PC-3 (cell line): Measurements from ENCODE around the gene LIN37. TPM values are rescaled to one million over a fixed set of nuclear protein-coding genes. Genes with fewer than 3 reads are reported as not detected.

Experiments
- ATAC-seq: fragments of 200-7000 bp; cut with Tn5 transposase; 2 replicates; pipeline ENCODE4 v1.9.1; 2020; ENCODE audit warnings: mild to moderate bottlenecking, moderate library complexity
- BruUV-seq: library from RNA; stranded (reverse); fragments of 400-500 nt; replicated peaks from 2 replicates; lab custom pipeline; 2021; lab: Mats Ljungman, UMichigan
- CTCF ChIA-PET: fragments of 300-600 bp; sonication (Branson Sonifier 250); formaldehyde crosslinking; loops from one replicate; lab custom pipeline; 2022; ENCODE audit warnings: antibody characterized with exemption; lab: Charles Lee
- POLR2A ChIA-PET: fragments of 300-600 bp; sonication (Branson Sonifier 250); formaldehyde crosslinking; loops from one replicate; lab custom pipeline; 2022; ENCODE audit warnings: antibody characterized with exemption; ENCODE audit not compliant: unreplicated experiment; lab: Charles Lee
- DNase-seq: peaks from one replicate; pipeline ENCODE4 v3.0.0-alpha.2; 2015
- H2AFZ ChIP-seq: fragments of 300-600 bp; sonication (generic); 2 replicates; pipeline ENCODE4 v1.6.0; 2016; ENCODE audit warnings: antibody characterized with exemption, low read length
- H3F3A ChIP-seq: fragments of 300-600 bp; sonication (generic); one replicate; pipeline ENCODE4 v1.6.0; 2017; ENCODE audit warnings: antibody characterized with exemption, low read length, control low read depth, mild to moderate bottlenecking; ENCODE audit not compliant: unreplicated experiment
- H3K27ac ChIP-seq: fragments of 300-600 bp; sonication (generic); 2 replicates; pipeline ENCODE4 v1.5.1; 2016; ENCODE audit warnings: mild to moderate bottlenecking, low read length
- H3K27me3 ChIP-seq: fragments of 300-600 bp; sonication (generic); 2 replicates; pipeline ENCODE4 v1.6.1; 2016; ENCODE audit warnings: low read length, mixed read lengths
- H3K36me3 ChIP-seq: fragments of 300-600 bp; sonication (generic); 2 replicates; pipeline ENCODE4 v1.6.1; 2016; ENCODE audit warnings: low read depth, mixed run types, low read length, mixed read lengths
- H3K4me1 ChIP-seq: fragments of 300-600 bp; sonication (generic); 2 replicates; pipeline ENCODE4 v1.5.1; 2016; ENCODE audit warnings: low read length; ENCODE audit not compliant: insufficient read depth
- H3K4me2 ChIP-seq: fragments of 300-600 bp; sonication (generic); 2 replicates; pipeline ENCODE4 v1.6.0; 2016; ENCODE audit warnings: low read length
- H3K4me3 ChIP-seq: fragments of 300-600 bp; sonication (generic); 2 replicates; pipeline ENCODE4 v1.5.1; 2016; ENCODE audit warnings: mild to moderate bottlenecking, low read length, mixed read lengths
- H3K79me2 ChIP-seq: fragments of 300-600 bp; sonication (generic); 2 replicates; pipeline ENCODE4 v1.6.1; 2017; ENCODE audit warnings: low read length, mixed read lengths
- H3K9ac ChIP-seq: fragments of 300-600 bp; sonication (generic); 2 replicates; pipeline ENCODE4 v1.6.0; 2016; ENCODE audit warnings: mild to moderate bottlenecking, low read length
- H3K9me2 ChIP-seq: fragments of 300-600 bp; sonication (generic); replicated peaks from 2 replicates; pipeline ENCODE4 v1.6.1; 2016; ENCODE audit warnings: mixed run types, low read length, mixed read lengths
- H3K9me3 ChIP-seq: fragments of 300-600 bp; sonication (generic); 2 replicates; pipeline ENCODE4 v1.6.1; 2016; ENCODE audit warnings: low read length, mixed read lengths
- H4K20me1 ChIP-seq: fragments of 300-600 bp; sonication (generic); 2 replicates; pipeline ENCODE4 v1.6.1; 2016; ENCODE audit warnings: low read length, mixed read lengths
- EZH2 ChIP-seq: fragments of 300-600 bp; sonication (generic); IDR thresholded peaks from one replicate; pipeline ENCODE4 v1.6.1; 2017; ENCODE audit warnings: antibody characterized with exemption, mild to moderate bottlenecking, low read length; ENCODE audit not compliant: unreplicated experiment
- EZH2phosphoT487 ChIP-seq: fragments of 300-600 bp; sonication (generic); IDR thresholded peaks from 2 replicates; pipeline ENCODE4 v1.6.1; 2018; ENCODE audit warnings: mild to moderate bottlenecking, antibody characterized with exemption, low read length, borderline replicate concordance
- intact Hi-C: fragments of 100-400 bp; cut with micrococcal nuclease; formaldehyde crosslinking; loops from 2 replicates; pipeline ENCODE4 v1.9.0; 2023
- total RNA-seq: library from RNA; depleted of rRNA; stranded (reverse); fragments of >200 nt; gene quantifications from 2 replicates; pipeline ENCODE4 v1.2.3, GENCODE V29; 2014
- TF ChIP-seq, protein P1 (sequence below): fragments of 300-600 bp; sonication (generic); conservative IDR thresholded peaks from 2 replicates; pipeline ENCODE4 v1.5.1; 2017; ENCODE audit warnings: antibody characterized with exemption, low read depth, mild to moderate bottlenecking, low read length

Gene LIN37
- total RNA-seq, 1 experiment from 2014 or later, result 8.2 TPM

DNA sequence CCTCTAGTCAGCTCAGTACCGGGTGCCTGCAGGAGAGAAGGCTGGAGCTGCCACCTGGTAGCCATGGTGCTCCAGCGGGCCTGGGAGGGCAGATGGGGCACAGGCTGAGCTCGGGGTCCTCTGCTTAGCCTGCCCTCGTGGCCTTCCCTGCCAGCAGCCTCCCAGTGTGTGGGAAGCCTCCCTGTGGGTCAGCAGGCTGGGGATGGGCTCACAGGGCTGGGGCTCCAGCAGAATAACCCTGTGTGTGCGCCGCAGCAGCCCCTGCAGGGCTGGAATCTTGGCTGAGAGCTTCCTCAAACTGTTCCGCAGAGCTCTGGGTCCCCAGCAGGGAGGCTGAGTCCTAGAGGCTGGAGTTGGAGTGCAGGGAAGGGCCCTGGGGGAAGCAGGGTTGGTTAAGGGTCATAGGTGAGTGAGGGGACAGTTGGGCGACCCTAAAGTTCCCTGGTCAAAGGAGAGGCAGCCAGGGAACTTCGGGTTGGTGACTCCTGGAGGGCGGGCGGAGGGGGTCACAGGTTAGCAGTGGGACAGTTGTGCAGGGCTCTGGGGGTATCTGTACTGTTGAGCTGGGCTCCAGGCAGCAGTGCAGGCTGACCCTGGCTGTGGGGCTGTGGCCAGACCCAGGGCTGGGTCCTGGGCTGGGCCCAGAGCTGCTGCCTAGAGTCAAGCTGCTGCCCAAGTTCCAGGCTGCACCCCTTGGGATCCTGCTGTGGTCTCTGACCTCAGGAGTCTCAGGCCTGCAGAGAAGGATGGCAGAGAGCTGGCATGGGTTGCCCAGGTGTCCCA is 41.0 kb downstream of the LIN37 start:
- POLR2A ChIA-PET, result no interaction called here
- no peaks in the 10 kb centered on the region for H3K4me1 ChIP-seq
- no peaks in the 10 kb centered on the region for H3K36me3 ChIP-seq
- H3K4me2 ChIP-seq, result no peak overlapping the region
- intact Hi-C loops, result no loop called here
- no peaks in the 10 kb centered on the region for H3K9me2 ChIP-seq
- TF ChIP-seq EZH2 (no peak), EZH2phosphoT487 (no peak)
- TF ChIP-seq, protein P1, sequence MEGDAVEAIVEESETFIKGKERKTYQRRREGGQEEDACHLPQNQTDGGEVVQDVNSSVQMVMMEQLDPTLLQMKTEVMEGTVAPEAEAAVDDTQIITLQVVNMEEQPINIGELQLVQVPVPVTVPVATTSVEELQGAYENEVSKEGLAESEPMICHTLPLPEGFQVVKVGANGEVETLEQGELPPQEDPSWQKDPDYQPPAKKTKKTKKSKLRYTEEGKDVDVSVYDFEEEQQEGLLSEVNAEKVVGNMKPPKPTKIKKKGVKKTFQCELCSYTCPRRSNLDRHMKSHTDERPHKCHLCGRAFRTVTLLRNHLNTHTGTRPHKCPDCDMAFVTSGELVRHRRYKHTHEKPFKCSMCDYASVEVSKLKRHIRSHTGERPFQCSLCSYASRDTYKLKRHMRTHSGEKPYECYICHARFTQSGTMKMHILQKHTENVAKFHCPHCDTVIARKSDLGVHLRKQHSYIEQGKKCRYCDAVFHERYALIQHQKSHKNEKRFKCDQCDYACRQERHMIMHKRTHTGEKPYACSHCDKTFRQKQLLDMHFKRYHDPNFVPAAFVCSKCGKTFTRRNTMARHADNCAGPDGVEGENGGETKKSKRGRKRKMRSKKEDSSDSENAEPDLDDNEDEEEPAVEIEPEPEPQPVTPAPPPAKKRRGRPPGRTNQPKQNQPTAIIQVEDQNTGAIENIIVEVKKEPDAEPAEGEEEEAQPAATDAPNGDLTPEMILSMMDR, result no peak
- H3F3A ChIP-seq, result no peaks in the 10 kb centered on the region
- ATAC-seq (no peak), DNase-seq (no peak)
- no peak overlapping the region for H2AFZ ChIP-seq
- no peak overlapping the region for H3K4me3 ChIP-seq
- no peaks in the 10 kb centered on the region for H3K79me2 ChIP-seq
- no peaks in the 10 kb centered on the region for H3K9me3 ChIP-seq
- no peaks in the 10 kb centered on the region for H3K27me3 ChIP-seq
- CTCF ChIA-PET, result no interaction called here
- BruUV-seq, result no TSS peak
- H3K27ac ChIP-seq, result no peak overlapping the region
- H3K9ac ChIP-seq, result no peak overlapping the region
- H4K20me1 ChIP-seq, result no peaks in the 10 kb centered on the region

DNA sequence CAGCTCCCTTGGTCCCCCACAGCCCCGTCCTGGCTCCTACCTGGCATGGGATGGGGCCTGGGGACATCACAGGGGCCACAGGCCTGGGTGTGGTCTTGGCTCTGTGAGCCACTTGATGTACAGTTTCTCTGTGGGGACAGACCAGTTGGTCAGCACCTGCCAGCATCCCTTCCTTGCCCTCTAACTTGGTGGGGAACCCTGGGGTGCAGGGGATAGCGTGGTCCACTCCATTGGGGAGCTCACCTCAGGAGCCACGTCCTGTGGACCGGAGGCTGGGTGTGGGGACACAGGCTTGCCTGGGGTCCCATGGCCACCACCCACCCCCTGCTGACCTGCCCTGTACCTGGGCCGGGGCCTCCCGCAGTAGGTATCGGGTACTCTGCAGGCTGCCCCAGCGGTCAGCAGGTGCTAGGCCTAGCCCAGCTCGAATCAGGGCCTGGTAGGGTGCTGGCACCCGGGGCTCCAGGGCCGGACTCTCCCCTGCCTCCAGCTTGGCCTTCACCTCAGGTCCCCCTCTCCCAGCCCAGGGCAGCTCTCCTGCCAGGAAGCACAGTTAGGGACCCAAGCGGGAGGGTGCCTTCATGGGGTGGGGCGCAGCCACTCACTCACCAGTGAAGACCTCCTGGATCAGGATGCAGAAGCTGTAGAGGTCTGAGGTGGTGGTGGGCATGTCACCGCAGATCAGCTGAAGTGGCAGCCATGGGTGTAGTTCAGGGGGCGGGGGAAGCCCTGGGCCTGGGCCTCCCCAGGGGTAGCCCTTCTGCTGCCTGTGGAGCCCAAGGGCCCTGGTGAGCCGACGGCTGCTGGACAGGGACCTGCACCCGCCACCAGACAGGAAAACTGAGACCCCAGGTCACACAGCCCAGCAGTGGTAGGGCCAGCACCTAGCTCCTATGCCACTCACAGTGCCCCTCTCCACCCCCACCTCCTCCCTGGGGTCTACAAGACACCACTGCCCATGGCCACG is 41.9 kb downstream of the LIN37 start:
- no TSS peak for BruUV-seq
- POLR2A ChIA-PET, result no interaction called here

More for the DNA sequence above, 41.9 kb downstream of the LIN37 start:
- Histone ChIP-seq H3K27me3 (no peaks in the 10 kb centered on the region), H3K36me3 (no peaks in the 10 kb centered on the region), H3K4me1 (no peaks in the 10 kb centered on the region), H3K4me2 (no peak overlapping the region), H2AFZ (no peak overlapping the region), H3K79me2 (no peaks in the 10 kb centered on the region), H3F3A (no peaks in the 10 kb centered on the region), H3K9me3 (no peaks in the 10 kb centered on the region), H4K20me1 (no peaks in the 10 kb centered on the region), H3K27ac (no peak overlapping the region), H3K9me2 (no peaks in the 10 kb centered on the region), H3K9ac (no peak overlapping the region), H3K4me3 (no peak overlapping the region)
- CTCF ChIA-PET, result no interaction called here
- TF ChIP-seq EZH2 (no peak), EZH2phosphoT487 (no peak)
- TF ChIP-seq, protein P1, result no peak
- DNase-seq, result no peak
- ATAC-seq, result no peak
- intact Hi-C loops, result no loop called here
